GM18867 (cell line): ENCODE results near the gene APIP.

Experiments
- ATAC-seq: cut with Tn5 transposase; IDR thresholded peaks from one replicate; pipeline ENCODE4 v1.9.1; 2021; ENCODE audit warnings: mild to moderate bottlenecking, moderate library complexity; ENCODE audit not compliant: unreplicated experiment

APIP gene

GRCh38 chr11:34890812-34891211, 25.4 kb downstream of the APIP start:
- ATAC-seq = no peak

- no peak for ATAC-seq
Observed at GRCh38 chr11:34890089-34890488, 26.1 kb downstream of the APIP start.

GRCh38 chr11:34887260-34887659, 28.9 kb downstream of the APIP start:
- no peak for ATAC-seq

GRCh38 chr11:34886609-34887008, 29.6 kb downstream of the APIP start:
- no peak for ATAC-seq

- no peak for ATAC-seq
Observed at GRCh38 chr11:34881900-34882299, 34.3 kb downstream of the APIP start.

GRCh38 chr11:34877375-34877975, 38.7 kb downstream of the APIP start:
- no peak for ATAC-seq

GRCh38 chr11:34874202-34874601, 42.0 kb downstream of the APIP start:
- ATAC-seq = no peak

- no peak for ATAC-seq
Observed at GRCh38 chr11:34870548-34871196, 45.5 kb downstream of the APIP start.

- ATAC-seq = peak; percentile 44
Observed at GRCh38 chr11:34869425-34869824, 46.8 kb downstream of the APIP start.

GRCh38 chr11:34866375-34866774, 49.8 kb downstream of the APIP start:
- ATAC-seq = no peak

GRCh38 chr11:34865261-34865660, 50.9 kb downstream of the APIP start:
- ATAC-seq = no peak

GRCh38 chr11:34864424-34864823, 51.8 kb downstream of the APIP start:
- ATAC-seq = no peak

GRCh38 chr11:34863048-34863447, 53.1 kb downstream of the APIP start:
- ATAC-seq = no peak

GRCh38 chr11:34860518-34860917, 55.7 kb downstream of the APIP start:
- ATAC-seq = no peak

GRCh38 chr11:34860034-34860433, 56.1 kb downstream of the APIP start:
- ATAC-seq = no peak

GRCh38 chr11:34859496-34859895, 56.7 kb downstream of the APIP start:
- ATAC-seq = no peak

- ATAC-seq = no peak
Observed at GRCh38 chr11:34857463-34857862, 58.7 kb downstream of the APIP start.

GRCh38 chr11:34856251-34856650, 59.9 kb downstream of the APIP start:
- no peak for ATAC-seq

- ATAC-seq = no peak
Observed at GRCh38 chr11:34855754-34856095, 60.5 kb downstream of the APIP start.

GRCh38 chr11:34855021-34855753, 61.0 kb downstream of the APIP start:
- no peak for ATAC-seq

- ATAC-seq = no peak
Observed at GRCh38 chr11:34851916-34852315, 64.3 kb downstream of the APIP start.

GRCh38 chr11:34850334-34850733, 65.8 kb downstream of the APIP start:
- no peak for ATAC-seq
